PC-9 (cell line): Measurements from ENCODE around the gene TTC28. TPM values are rescaled to one million over a fixed set of nuclear protein-coding genes. Genes with fewer than 3 reads are reported as not detected.

Experiments used
- BruUV-seq: library from RNA; stranded (reverse); fragments of 400-500 nt; replicated peaks from 2 replicates; lab custom pipeline; 2021; lab: Mats Ljungman, UMichigan
- CTCF ChIA-PET: fragments of 300-600 bp; sonication (Branson Sonifier 250); formaldehyde crosslinking; loops from one replicate; lab custom pipeline; 2022; ENCODE audit warnings: antibody characterized with exemption; lab: Charles Lee
- POLR2A ChIA-PET: fragments of 300-600 bp; sonication (Branson Sonifier 250); formaldehyde crosslinking; loops from one replicate; lab custom pipeline; 2022; ENCODE audit warnings: antibody characterized with exemption; ENCODE audit not compliant: unreplicated experiment; lab: Charles Lee
- DNase-seq, 2 experiments: peaks; one replicate each; pipeline versions ENCODE4 v3.0.0 to v3.0.0-alpha.2; 2015 to 2022; ENCODE audit warnings: mixed read lengths in 1 of 2
- H2AFZ ChIP-seq: fragments of 200-600 bp; sonication (generic); 2 replicates; pipeline ENCODE4 v1.8.1; 2017; ENCODE audit warnings: antibody characterized with exemption
- H3F3A ChIP-seq: fragments of 200-600 bp; sonication (generic); 2 replicates; pipeline ENCODE4 v1.8.1; 2017; ENCODE audit warnings: antibody characterized with exemption, mild to moderate bottlenecking, low read depth; ENCODE audit not compliant: insufficient read depth
- H3K27ac ChIP-seq: fragments of 200-600 bp; sonication (generic); 2 replicates; pipeline ENCODE4 v1.6.1; 2016; ENCODE audit warnings: mixed run types
- H3K27me3 ChIP-seq: fragments of 200-600 bp; sonication (generic); 2 replicates; pipeline ENCODE4 v1.6.1; 2016; ENCODE audit warnings: low read depth, mixed run types; ENCODE audit not compliant: insufficient read depth
- H3K36me3 ChIP-seq: fragments of 200-600 bp; sonication (generic); 2 replicates; pipeline ENCODE4 v1.6.1; 2016; ENCODE audit warnings: low read depth, mixed run types
- H3K4me1 ChIP-seq: fragments of 200-600 bp; sonication (generic); replicated peaks from 2 replicates; pipeline ENCODE4 v1.6.1; 2016; ENCODE audit warnings: mixed run types; ENCODE audit not compliant: insufficient read depth
- H3K4me2 ChIP-seq: fragments of 200-600 bp; sonication (generic); 2 replicates; pipeline ENCODE4 v1.6.1; 2017; ENCODE audit warnings: mixed run types
- H3K4me3 ChIP-seq: fragments of 200-600 bp; sonication (generic); 2 replicates; pipeline ENCODE4 v1.6.1; 2016; ENCODE audit warnings: mixed run types
- H3K79me2 ChIP-seq: fragments of 200-600 bp; sonication (generic); 2 replicates; pipeline ENCODE4 v1.6.1; 2017; ENCODE audit warnings: low read depth, mixed run types
- H3K9me2 ChIP-seq: fragments of 200-600 bp; sonication (generic); 2 replicates; pipeline ENCODE4 v1.8.1; 2017; ENCODE audit warnings: mild to moderate bottlenecking; ENCODE audit not compliant: insufficient read depth
- H3K9me3 ChIP-seq: fragments of 200-600 bp; sonication (generic); 2 replicates; pipeline ENCODE4 v1.8.1; 2016; ENCODE audit warnings: low read depth; ENCODE audit not compliant: insufficient read depth
- H4K20me1 ChIP-seq: fragments of 200-600 bp; sonication (generic); 2 replicates; pipeline ENCODE4 v1.8.1; 2017; ENCODE audit not compliant: insufficient read depth
- EZH2 ChIP-seq: fragments of 200-600 bp; sonication (generic); IDR thresholded peaks from 2 replicates; pipeline ENCODE4 v1.8.0; 2017; ENCODE audit warnings: antibody characterized with exemption, low read depth
- intact Hi-C: fragments of 100-400 bp; cut with micrococcal nuclease; formaldehyde crosslinking; loops from one replicate; pipeline ENCODE4 v1.10.0; 2022; ENCODE audit not compliant: unreplicated experiment
- total RNA-seq: library from RNA; stranded (reverse); gene quantifications from 2 replicates; pipeline ENCODE4 v1.2.3, GENCODE V29; 2021
- TF ChIP-seq, protein P1 (sequence below): fragments of 200-600 bp; sonication (generic); conservative IDR thresholded peaks from 2 replicates; pipeline ENCODE4 v1.6.1; 2017; ENCODE audit warnings: mixed run types, antibody characterized with exemption, mild to moderate bottlenecking, moderate library complexity

The TTC28 gene
- total RNA-seq, 1 experiment from 2014 or later: 6.7 TPM

DNA sequence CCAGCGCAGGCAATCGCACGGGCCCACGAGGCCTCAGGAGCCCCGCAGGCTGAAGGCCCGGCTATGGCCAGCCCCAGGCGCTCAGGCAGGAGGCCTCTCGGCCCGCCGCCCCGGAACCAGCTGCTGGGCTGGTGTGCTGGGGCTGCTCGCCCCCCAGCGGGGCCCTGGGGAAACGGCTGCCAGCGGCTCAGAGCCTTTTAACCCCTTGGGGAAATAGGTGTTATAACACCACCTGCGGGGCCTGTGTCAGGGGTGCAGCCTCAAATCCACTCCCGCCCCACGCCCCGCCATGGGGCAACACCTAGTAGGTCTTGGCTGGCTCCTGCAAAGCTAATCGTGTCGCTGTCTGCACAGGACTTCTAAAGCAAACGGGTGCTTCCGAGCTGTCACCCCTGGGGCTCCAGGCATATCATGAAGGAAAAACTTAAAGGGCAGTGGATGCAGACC, 237.4 kb downstream of the TTC28 start:
- Histone ChIP-seq H3K9me3 (no peaks in the 10 kb centered on the region), H3K4me3 (peak overlapping the region; percentile 59), H3K79me2 (no peaks in the 10 kb centered on the region), H3K27me3 (no peaks in the 10 kb centered on the region), H3K4me1 (0 out of 2 replicates have a peak, but pooled peaks cover 4% of the 10 kb centered on the region), H3F3A (no peaks in the 10 kb centered on the region), H2AFZ (peak overlapping the region; percentile 89), H3K9me2 (no peaks in the 10 kb centered on the region), H3K36me3 (no peaks in the 10 kb centered on the region), H3K4me2 (peak overlapping the region; percentile 78), H4K20me1 (no peaks in the 10 kb centered on the region), H3K27ac (no peak overlapping the region)
- no TSS peak for BruUV-seq
- peak; percentile 55 to 70 for DNase-seq
- intact Hi-C loops: loop anchor here (2.0 to 10.0 kb wide), 3 partner anchors 143 to 420 kb away; no protein-coding TSS in a partner anchor
- TF ChIP-seq EZH2: no peak
- TF ChIP-seq, protein P1, sequence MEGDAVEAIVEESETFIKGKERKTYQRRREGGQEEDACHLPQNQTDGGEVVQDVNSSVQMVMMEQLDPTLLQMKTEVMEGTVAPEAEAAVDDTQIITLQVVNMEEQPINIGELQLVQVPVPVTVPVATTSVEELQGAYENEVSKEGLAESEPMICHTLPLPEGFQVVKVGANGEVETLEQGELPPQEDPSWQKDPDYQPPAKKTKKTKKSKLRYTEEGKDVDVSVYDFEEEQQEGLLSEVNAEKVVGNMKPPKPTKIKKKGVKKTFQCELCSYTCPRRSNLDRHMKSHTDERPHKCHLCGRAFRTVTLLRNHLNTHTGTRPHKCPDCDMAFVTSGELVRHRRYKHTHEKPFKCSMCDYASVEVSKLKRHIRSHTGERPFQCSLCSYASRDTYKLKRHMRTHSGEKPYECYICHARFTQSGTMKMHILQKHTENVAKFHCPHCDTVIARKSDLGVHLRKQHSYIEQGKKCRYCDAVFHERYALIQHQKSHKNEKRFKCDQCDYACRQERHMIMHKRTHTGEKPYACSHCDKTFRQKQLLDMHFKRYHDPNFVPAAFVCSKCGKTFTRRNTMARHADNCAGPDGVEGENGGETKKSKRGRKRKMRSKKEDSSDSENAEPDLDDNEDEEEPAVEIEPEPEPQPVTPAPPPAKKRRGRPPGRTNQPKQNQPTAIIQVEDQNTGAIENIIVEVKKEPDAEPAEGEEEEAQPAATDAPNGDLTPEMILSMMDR: peak; percentile 69
- ChIA-PET CTCF (interaction anchor here (0.6 kb wide), 1 partner anchor 169 kb away, joined by 3 read pairs; no protein-coding TSS in a partner anchor), POLR2A (interaction anchor here (0.6 kb wide), 1 partner anchor 72 kb away, joined by 3 read pairs; no protein-coding TSS in a partner anchor)

GRCh38 chr22:28441720-28442263, 237.8 kb downstream of the TTC28 start:
- Histone ChIP-seq H3F3A (no peaks in the 10 kb centered on the region), H3K27ac (no peak overlapping the region), H3K36me3 (no peaks in the 10 kb centered on the region), H3K79me2 (no peaks in the 10 kb centered on the region), H3K9me3 (no peaks in the 10 kb centered on the region), H3K27me3 (no peaks in the 10 kb centered on the region), H3K9me2 (no peaks in the 10 kb centered on the region), H3K4me1 (0 out of 2 replicates have a peak, but pooled peaks cover 4% of the 10 kb centered on the region), H3K4me2 (peak overlapping the region; percentile 78), H4K20me1 (no peaks in the 10 kb centered on the region), H2AFZ (peak overlapping the region; percentile 89), H3K4me3 (peak overlapping the region; percentile 59; the same call in 1 of the 2 replicates)
- DNase-seq: no peak
- ChIA-PET POLR2A (interaction anchor here (0.6 kb wide), 1 partner anchor 72 kb away, joined by 3 read pairs; no protein-coding TSS in a partner anchor), CTCF (interaction anchor here (0.7 kb wide), 1 partner anchor 1112 kb away, joined by 6 read pairs; the partner anchor contains the start of gene THOC5)
- no TSS peak for BruUV-seq
- intact Hi-C loops: loop anchor here (2.0 to 10.0 kb wide), 3 partner anchors 143 to 419 kb away; no protein-coding TSS in a partner anchor
- no peak for TF ChIP-seq EZH2
- TF ChIP-seq, protein P1: no peak

- H3K9me3 ChIP-seq: no peaks in the 10 kb centered on the region
- no peak overlapping the region for H3K4me2 ChIP-seq
- H3K36me3 ChIP-seq: no peaks in the 10 kb centered on the region
- intact Hi-C loops: loop anchor here (5.0 to 10.0 kb wide), 2 partner anchors 144 to 418 kb away; no protein-coding TSS in a partner anchor
- ChIA-PET POLR2A (no interaction called here), CTCF (interaction anchor here (0.5 to 0.7 kb wide), 2 partner anchors 541 to 1113 kb away, joined by 4 to 6 read pairs; partner anchors contain the start of gene THOC5)
- BruUV-seq: no TSS peak
- TF ChIP-seq EZH2: no peak
- TF ChIP-seq, protein P1: no peak
- no peak overlapping the region for H3K4me3 ChIP-seq
- H2AFZ ChIP-seq: no peak overlapping the region
- H3K79me2 ChIP-seq: no peaks in the 10 kb centered on the region
- no peak for DNase-seq
- no peaks in the 10 kb centered on the region for H3K27me3 ChIP-seq
- H4K20me1 ChIP-seq: no peaks in the 10 kb centered on the region
- H3F3A ChIP-seq: no peaks in the 10 kb centered on the region
- H3K27ac ChIP-seq: no peak overlapping the region
- H3K9me2 ChIP-seq: no peaks in the 10 kb centered on the region
- H3K4me1 ChIP-seq: 0 out of 2 replicates have a peak, but pooled peaks cover 4% of the 10 kb centered on the region
Measured at GRCh38 chr22:28440592-28441390, 238.8 kb downstream of the TTC28 start.
